ENCODE data around the gene AGPAT3. TPM values are rescaled to one million over a fixed set of nuclear protein-coding genes. Genes with fewer than 3 reads are reported as not detected.
A peak's percentile ranks its signal among the peaks of the same experiment; 100 is the strongest.

Gene AGPAT3
- total RNA-seq, 1 donor = 47.4 TPM

- H2AFZ ChIP-seq (ENCODE audit: low read length) = no peak overlapping the region
- H3K4me1 ChIP-seq (ENCODE audit: insufficient read depth, low read length) = peaks cover 45% of the 10 kb centered on the region
- peaks cover 24% of the 10 kb centered on the region for H4K20me1 ChIP-seq (ENCODE audit: insufficient read depth, low read length)
- H3K27ac ChIP-seq (ENCODE audit: low read depth, low read length) = no peak overlapping the region
- peaks cover 38% of the 10 kb centered on the region for H3K79me2 ChIP-seq (ENCODE audit: insufficient read depth, low read length)
- peak; percentile 27 for DNase-seq (ENCODE audit: insufficient read length, low spot score, missing footprints)
- no peaks in the 10 kb centered on the region for H3K27me3 ChIP-seq (ENCODE audit: insufficient read depth, low read length)
- H3K9me3 ChIP-seq (ENCODE audit: low read depth, low read length) = no peaks in the 10 kb centered on the region
- no peak overlapping the region for H3K4me2 ChIP-seq (ENCODE audit: insufficient read depth, low read length)
- TF ChIP-seq CTCF (IDR thresholded peaks at IDR 0.05; ENCODE audit: extremely low read depth, low read depth, low read length) = no peak
- no peaks in the 10 kb centered on the region for H3K36me3 ChIP-seq (ENCODE audit: insufficient read depth, low read length)
- H3K4me3 ChIP-seq (ENCODE audit: insufficient read depth, low read length) = no peak overlapping the region
These were observed 145.4 kb downstream of the AGPAT3 start for GRCh38 chr21:44010429-44010828.

DNA sequence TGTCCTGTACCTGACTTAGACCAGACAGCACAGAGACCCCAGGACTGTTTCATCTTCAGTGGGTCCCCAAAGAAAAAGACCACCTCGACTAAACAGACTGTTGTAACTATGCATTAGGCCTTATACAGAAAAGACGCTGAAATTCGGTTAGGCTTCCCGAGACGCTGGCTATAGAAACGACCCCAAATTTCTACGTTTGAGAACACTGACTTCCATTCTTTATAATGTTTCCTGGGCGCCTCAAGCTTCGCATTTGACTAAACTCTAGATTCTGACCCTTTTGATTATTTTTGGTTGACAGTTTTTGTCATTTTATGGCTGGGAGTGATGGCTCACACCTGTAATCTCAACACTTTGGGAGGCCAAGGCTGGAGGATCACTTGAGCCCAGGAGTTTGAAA is 146.1 kb downstream of the AGPAT3 start:
- H3K27ac ChIP-seq (ENCODE audit: low read depth, low read length) = peak overlapping the region; percentile 85
- peak overlapping the region; percentile 83 for H3K4me2 ChIP-seq (ENCODE audit: insufficient read depth, low read length)
- H3K27me3 ChIP-seq (ENCODE audit: insufficient read depth, low read length) = no peaks in the 10 kb centered on the region
- no peaks in the 10 kb centered on the region for H3K9me3 ChIP-seq (ENCODE audit: low read depth, low read length)
- peaks cover 43% of the 10 kb centered on the region for H3K4me1 ChIP-seq (ENCODE audit: insufficient read depth, low read length)
- H3K79me2 ChIP-seq (ENCODE audit: insufficient read depth, low read length) = peaks cover 45% of the 10 kb centered on the region
- H3K4me3 ChIP-seq (ENCODE audit: insufficient read depth, low read length) = peak overlapping the region; percentile 85
- H4K20me1 ChIP-seq (ENCODE audit: insufficient read depth, low read length) = peaks cover 24% of the 10 kb centered on the region
- peak; percentile 4 for DNase-seq (ENCODE audit: insufficient read length, low spot score, missing footprints)
- H3K36me3 ChIP-seq (ENCODE audit: insufficient read depth, low read length) = no peaks in the 10 kb centered on the region
- H2AFZ ChIP-seq (ENCODE audit: low read length) = no peak overlapping the region
- no peak for TF ChIP-seq CTCF (IDR thresholded peaks at IDR 0.05; ENCODE audit: extremely low read depth, low read depth, low read length)

GRCh38 chr21:44011579-44012473 is 146.8 kb downstream of the AGPAT3 start, which contains the start of gene TRAPPC10:
Gene TRAPPC10, plus strand, starts transcription at chr21:44012309. Its CDS starts 185 bp downstream, at chr21:44012494.
- peaks cover 25% of the 10 kb centered on the region for H4K20me1 ChIP-seq (ENCODE audit: insufficient read depth, low read length)
- no peaks in the 10 kb centered on the region for H3K9me3 ChIP-seq (ENCODE audit: low read depth, low read length)
- peaks cover 51% of the 10 kb centered on the region for H3K79me2 ChIP-seq (ENCODE audit: insufficient read depth, low read length)
- DNase-seq (ENCODE audit: insufficient read length, low spot score, missing footprints) = peak; percentile 99
- no peaks in the 10 kb centered on the region for H3K36me3 ChIP-seq (ENCODE audit: insufficient read depth, low read length)
- H2AFZ ChIP-seq (ENCODE audit: low read length) = peak within 1 kb of the TSS; percentile 83
- peak within 1 kb of the TSS; percentile 85 for H3K4me3 ChIP-seq (ENCODE audit: insufficient read depth, low read length)
- H3K4me1 ChIP-seq (ENCODE audit: insufficient read depth, low read length) = peaks cover 39% of the 10 kb centered on the region
- TF ChIP-seq CTCF (IDR thresholded peaks at IDR 0.05; ENCODE audit: extremely low read depth, low read depth, low read length) = no peak
- H3K27me3 ChIP-seq (ENCODE audit: insufficient read depth, low read length) = no peaks in the 10 kb centered on the region
- H3K27ac ChIP-seq (ENCODE audit: low read depth, low read length) = peak within 1 kb of the TSS; percentile 85
- H3K4me2 ChIP-seq (ENCODE audit: insufficient read depth, low read length) = peak within 1 kb of the TSS; percentile 83

All from osteoblast (primary cell).